NCI-H748 treated with DMSO at 0.1 percent for 48 hours (cell line): Measurements from ENCODE around the gene KBTBD13.
"Not testable (repeated sequence)": the region's sequence is repeated elsewhere in the genome, so short reads cannot be mapped to it uniquely, and the experiment has no call there.

Source experiments
- DNase-seq: peaks from one replicate; lab custom pipeline; 2025; lab: John Stamatoyannopoulos, UW

The KBTBD13 gene

DNA sequence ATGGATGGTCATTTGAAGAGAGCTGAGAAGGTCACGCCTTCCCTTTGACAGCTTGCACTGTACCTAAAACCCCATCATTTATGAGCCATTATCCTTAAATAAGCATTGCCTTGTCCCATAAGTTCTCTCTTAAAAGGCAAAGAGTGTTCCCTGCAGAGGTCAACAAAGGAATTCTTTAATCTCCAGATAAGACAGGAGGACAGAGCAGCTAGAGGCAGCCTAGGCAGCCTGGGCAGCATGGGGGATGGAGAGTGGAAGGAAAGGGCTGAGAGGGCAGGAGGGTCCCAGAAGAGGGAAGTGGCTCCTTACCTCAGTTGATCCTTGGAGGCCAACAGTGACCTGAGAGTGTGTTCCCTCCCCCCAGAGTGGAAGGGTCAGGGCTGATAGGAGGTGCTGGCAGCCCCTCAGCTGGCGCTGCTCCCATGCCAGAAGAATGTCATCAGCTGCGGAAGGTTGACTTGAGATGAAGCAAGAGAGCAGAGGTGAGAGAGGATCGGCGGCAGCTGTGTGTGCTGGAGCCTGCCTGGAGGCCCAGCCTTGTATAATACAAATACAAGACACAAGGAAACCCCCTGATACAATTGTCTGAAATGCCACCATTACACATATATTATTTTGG lies 12.8 kb downstream of the KBTBD13 start:
- DNase-seq, result no peak

DNA sequence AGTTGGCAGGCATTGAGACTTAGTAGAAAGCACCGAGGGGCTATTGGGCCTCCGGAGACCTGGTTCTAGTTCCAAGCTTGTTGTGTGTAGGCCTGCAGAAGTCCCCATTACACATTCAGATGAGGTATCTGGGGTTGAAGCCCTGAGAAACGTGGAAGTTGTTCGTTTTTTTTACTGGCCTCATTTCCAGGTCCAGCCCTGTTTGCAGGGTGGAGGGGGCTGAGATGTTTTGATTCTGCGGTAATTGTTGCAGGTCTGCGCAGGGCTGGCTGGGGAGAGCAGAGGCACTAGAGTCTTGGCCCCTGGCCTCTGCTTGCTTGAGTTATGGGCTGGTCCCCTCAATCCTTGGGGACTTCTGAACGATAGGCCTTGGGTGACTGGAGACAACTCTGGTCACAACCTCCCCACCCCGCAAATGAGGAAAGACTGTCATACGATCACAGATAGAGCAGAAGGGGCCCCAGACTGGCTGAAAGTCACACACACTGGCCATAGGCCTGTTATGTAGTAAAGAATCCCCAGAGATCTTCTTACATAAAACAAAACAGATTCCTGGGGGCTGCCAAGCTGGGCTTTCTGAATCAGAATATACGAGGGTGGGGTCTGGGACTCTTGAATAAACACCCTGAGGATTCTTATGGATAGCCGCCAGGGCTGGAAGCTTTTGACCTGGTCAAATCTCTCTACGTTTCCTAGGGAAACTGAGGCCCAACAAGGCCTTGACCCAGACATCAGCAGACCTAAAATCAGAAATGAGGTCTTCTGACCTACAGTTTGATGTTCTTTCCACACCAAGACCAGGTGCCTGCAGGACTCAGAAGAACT lies 15.6 kb downstream of the KBTBD13 start:
- DNase-seq, result no peak

DNA sequence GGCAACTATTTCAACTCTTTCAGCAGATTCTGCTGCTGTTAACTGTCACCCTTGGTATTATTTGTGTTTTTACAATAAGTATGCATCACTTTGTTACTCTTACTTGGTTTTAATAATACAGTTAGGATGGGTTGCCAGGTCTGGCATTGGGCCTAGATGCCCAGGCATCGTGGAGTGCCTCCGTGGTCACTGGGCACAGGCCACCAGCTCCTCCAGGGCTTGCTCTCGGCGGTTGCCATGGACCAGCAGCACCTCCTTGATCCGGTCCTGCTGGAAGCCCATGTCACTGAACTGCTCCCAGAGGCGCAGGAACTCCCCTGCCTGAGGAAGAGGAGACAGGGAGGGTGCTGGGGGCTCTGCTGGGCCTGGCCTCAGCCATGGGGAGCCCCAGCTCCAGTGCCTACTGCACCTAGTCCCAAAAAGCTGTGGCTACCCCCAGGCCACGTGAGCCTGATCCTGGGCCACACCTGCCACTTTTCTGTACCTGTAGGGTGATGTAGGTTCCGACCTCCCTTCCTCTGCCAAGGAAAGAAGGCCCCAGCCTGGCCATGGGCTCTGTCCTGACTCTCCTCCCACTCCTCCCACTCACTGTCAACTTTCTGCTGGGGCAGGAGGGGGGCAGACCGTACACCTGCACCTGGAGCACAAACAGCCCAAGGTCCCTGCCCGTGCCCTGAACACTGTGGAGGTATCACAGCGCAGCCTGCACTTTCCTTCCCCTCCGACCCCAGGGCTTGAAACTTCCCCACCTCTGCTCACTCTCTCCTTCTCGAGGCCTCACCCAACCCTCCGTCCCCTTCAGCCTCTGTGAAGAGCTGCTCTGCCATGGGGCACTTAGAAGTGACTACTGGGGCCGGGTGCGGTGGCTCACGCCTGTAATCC lies 16.6 kb downstream of the KBTBD13 start:
- no peak for DNase-seq

DNA sequence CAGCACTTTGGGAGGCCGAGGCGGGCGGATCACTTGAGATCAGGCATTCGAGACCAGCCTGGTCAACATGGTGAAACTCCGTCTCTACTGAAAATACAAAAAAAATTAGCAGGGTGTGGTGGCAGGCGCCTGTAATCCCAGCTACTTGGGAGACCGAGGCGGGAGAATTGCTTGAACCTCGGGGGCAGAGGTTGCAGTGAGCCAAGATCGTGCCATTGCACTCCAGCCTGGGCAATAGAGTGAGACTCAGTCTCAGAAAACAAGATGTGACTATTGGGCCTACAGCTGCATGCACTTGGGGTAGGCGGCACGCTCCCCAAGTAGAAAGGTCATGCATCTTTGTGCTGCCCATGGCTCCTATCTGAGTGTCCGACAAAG lies 17.2 kb downstream of the KBTBD13 start:
- not testable (repeated sequence) for DNase-seq

DNA sequence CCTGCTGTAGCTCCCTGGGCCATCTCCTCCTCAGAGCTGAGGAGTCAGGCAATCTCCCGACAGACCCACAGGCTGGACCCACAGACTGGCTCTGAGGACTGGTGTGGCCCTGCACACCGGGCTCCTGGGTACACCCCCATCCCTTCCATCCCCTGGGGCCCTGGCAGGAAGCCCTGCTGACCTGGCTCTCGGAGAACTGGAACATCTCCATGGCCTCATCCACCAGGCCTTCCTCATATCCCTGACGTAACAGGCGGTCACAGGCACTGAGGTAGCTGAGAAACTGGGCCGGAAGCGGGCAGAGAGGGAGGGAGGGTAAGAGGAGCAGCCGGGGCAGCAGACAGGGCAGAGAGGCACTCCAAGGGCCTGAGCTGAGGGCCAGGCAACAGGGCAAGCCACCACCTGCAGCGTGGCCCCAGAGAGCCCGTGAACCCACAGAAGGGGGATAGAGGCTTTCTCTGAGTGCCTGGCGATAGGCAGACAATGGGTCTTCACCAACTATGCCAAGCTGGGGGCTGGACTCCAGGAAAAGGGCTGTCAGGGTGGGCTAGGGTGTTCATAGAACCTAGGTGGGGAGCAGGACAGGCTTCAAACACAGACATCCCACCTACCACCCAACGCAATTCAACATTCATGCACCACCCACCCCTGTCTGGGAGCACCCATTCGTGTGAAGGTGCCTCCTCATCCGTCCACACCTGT lies 17.9 kb downstream of the KBTBD13 start:
- no peak for DNase-seq

DNA sequence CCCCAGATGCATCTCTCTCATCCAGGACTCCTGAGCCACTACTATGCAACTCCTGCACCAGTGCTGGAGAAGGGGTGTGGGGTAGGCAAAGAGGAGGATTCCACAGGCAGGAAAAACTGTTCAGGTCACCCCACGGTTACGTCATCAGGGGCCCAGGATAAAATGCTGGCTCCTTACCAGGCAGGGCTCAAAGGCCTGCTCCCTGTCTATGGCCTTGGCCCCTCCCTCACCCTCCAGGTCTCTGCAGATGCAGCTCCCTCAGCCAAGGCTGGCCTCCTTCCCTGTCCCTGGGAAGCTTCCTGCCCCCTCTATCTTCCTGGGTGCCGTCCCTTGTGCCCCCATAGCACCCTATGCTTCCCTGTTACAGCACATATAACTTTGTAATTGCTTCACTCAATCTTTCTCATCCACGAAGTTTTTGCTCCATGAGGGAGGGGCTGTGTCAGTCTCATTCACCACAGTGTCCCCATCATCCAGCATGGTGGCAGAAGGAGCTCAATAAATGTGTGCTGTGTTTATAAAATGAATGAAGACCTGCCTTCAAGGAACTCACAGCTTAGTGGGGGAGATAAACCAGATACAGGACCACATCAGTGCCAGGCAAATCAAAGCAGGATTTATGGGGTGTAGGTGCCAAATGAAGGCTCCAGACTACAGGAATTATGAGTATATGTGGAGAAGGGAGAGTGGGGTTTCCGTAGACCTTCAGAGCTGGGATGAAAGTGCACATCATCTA lies 18.6 kb downstream of the KBTBD13 start:
- no peak for DNase-seq

DNA sequence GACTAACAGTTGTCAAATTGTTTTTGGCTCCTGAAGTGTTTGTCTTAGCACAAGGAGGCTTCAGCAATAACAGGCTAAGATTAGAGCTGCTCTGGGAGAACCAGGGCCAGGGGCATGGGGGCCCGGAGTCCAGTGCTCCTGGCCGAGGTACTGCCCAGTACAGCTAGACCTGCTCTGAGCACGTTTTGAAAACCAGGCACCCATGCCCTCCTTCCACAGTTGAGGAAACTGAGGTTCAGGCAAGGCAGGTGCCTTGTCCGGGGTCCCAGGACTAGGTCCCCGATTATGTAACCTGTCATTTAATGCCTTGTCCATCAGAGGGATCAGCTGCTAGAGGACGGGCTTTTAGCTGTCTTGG lies 19.2 kb downstream of the KBTBD13 start:
- DNase-seq, result no peak

DNA sequence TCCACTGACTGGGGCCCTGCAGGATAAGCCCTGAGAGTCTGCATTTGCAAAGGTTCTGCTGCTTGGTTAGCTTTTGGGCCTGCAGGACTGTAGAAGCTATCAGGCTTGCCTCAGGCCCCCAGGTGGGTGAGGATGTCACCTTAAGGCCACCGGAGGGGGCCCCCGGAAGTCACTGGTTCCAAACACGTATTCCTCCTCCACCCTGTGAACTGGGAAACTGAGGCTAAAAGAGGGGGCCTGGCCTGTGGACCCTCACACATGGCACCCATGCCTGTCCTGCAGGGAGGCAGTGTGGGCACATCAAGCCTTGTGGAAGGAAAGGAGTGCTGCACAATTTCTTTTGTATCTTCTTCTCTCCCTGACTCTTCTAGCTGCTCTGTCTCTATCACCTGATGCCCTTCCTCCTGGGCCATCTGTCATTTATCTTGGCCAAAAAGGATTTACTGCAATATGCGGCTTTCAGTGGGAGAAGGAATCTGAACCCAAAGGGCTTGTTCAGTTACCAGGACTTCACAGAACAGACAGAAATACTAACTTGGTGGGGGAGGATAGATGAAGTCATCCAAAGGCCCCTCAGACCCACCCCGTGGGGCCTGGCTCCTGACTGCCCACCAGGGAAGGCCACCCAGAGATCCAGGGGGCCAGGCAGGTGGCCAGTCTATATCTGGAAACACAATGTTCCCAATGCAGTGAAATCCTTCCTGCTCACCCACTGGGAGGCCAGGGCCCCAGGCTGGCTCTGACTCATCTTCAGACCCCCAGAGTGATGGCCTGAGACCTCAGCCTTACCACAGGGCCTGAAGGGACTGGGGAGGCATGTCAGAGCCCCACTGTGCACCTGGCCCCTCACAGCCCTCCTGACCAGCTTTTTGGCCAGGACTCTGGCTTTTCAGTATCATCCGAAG lies 20.2 kb downstream of the KBTBD13 start:
- DNase-seq, result no peak

DNA sequence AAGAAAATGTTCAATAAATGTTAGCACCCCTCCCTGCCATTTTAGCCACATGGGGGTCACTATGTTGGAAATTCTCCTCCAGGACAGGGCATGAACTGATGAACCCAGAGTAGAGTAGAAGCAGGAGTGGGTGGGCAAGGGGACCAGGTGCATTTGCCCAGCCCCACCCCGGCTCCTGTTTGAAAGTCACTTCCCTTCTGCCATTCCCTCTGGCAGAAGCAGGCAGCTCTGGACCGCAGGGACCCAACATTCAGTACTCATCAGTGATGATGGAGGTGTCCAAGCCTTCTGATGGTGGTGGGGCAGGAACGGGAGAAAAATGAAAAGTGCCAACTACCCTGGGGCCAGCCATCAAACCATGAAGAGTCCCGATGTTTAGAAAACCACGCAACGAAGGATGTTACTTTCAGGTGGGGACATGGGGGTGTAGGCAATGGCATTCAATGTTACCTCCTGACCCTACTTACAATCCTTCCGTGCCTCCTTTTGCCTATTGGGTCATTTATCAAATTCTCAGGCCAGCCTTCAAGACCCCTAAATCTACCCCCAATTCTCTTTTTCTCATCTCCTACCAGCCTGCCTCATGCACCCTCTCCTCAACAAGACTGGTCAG lies 21.2 kb downstream of the KBTBD13 start:
- DNase-seq, result no peak

DNA sequence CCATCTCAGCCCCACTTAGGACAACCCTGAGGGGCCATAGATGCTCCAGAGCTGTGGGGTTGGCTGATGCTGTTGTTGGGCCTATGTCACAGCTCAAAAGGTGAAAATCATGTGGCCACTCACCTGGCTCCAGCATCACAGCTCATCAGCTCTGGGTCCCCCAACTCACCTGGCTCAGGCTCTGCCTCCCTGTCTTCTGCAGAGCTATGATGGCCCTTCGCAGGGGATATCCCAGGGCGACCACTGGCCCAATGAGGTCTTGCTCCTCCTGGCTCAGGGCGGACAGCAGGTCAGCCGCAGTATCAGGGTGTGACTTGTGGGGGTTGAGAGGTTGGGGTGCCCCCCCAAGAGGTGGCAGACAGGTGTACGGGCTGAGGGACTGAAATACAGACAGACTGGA lies 22.8 kb downstream of the KBTBD13 start:
- no peak for DNase-seq

DNA sequence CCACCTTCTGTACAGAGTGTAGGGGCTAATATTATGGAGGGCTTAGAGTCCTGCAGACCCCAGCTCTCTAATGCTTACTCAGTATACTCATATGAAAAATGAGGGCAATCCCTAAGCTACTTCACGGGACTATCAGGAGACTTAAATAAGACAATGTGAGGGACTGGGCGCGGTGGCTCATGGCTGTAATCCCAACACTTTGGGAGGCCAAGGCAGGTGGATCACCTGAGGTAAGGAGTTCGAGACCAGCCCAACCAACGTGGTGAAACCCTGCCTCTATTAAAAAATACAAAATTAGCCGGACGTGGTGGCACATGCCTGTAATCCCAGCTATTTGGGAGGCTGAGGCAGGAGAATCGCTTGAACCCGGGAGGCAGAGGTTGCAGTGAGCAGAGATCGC lies 23.3 kb downstream of the KBTBD13 start:
- DNase-seq, result not testable (repeated sequence)

DNA sequence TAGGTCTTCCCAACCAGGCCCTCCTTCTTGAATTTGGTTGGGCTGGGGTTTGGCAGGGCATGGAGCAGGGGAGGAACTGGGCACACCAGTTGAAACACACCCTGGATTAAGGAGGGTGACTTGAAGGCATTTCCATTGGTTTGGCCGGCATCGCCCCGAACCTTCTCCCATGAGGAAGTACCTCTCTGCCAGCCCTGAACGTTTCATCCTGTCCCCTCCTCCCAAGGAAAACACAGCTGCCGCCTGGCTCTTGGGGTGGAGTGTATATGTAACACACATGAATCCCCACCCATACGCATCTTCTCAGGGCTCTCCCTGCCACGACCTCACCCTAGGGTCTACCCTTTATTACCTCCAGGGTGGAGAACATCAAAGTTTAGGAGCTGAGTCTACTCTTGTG lies 23.9 kb downstream of the KBTBD13 start:
- DNase-seq, result no peak

DNA sequence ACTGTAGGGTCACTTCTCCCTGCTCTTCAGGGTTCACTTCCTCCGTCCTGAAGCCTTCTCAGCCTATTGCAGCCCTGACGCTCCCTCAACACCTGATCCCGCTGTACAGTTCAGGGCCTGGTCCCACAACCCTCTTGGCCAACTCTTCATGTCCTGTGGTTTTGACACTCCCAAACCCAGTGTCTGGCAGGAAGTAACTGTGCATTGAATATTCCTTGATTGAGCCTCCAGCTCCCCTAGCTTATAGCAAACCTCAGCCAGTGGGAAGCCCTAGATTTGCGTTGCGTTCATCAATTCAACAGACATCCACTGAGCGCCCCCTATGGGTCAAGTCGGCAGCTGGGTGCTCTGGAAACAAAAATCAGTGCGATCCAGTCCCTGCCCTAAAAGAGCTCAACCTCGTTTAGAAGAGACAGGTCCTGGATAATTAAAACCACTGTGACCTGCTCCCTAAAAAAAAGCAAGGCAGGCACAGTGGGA lies 24.9 kb downstream of the KBTBD13 start:
- no peak for DNase-seq

DNA sequence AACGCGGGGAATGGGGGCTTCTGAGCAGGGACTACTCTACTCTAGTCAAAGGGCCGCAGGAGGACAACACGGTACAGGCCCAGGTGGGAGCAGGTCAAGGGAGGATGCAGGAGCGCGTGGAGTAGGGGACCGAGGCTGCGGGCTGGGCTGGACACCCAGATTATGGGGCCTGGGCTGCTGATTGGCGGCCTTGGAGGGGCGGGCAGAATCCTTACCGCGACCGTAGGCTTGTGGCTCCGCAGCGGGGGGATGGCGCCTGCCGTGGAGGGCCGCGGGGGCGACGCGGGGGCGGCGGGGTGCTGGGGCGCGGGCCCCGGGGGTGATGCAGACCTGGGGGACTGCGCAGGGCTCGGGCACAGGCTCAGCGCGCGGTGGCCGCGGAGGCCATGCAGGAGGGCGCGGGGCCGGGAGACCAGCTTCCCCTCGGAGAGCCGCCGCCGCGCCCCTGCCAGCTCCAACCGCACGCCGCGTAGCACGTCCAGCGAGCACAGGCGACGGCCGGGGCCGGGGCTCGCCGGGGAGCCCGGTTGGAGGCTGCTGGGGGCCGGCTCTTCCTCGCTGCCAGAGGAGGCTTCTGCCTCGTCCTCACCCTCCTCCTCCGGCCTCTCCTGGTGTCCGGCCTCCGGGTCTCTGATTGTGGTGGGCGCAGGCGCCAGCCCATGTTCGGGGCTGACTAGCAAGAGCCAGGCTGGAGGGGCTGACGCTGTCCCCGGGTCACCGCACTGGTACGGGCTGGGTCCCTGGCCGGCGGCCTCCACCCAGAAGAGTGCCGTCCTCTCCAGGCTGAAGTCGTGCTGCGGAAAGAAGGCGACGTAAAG lies 25.6 kb downstream of the KBTBD13 start:
- no peak for DNase-seq

DNA sequence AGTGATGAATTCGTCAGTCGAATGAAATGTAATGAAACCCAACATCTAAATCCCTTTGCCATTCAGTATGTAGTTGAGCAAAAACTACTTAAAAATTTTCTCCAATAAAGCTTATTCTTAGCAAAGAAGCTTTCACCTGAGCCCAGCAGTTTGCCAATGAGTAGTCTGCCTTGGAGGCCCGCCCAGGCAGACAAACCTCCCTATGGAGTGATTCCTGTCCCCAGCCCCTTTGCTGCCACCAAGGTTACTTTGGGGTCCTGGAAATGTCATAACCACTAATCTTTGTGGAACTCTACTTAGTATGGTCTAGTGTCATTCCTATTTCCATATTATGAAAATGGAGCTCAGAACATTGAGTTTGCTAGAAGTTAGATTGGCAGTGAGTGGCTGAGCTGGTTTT lies 26.4 kb downstream of the KBTBD13 start:
- DNase-seq, result no peak

DNA sequence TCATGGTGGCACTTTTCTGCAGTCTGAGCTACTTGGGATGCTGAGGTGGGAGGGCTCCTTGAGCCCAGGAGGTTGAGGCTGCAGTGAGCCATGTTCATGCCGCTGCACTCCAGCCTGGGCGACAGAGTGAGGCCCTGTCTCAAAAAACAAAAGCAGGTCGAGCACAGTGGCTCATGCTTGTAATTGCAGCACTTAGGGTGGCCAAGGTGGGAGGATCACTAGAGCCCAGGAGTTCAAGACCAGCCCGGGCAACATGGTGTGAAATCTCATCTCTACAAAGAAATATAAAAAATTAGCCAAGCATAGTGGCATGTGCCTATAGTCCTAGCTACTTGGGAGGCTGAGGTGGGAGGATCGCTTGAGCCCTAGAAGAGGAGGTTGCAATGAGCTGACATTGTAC lies 28.5 kb downstream of the KBTBD13 start:
- no peak for DNase-seq

DNA sequence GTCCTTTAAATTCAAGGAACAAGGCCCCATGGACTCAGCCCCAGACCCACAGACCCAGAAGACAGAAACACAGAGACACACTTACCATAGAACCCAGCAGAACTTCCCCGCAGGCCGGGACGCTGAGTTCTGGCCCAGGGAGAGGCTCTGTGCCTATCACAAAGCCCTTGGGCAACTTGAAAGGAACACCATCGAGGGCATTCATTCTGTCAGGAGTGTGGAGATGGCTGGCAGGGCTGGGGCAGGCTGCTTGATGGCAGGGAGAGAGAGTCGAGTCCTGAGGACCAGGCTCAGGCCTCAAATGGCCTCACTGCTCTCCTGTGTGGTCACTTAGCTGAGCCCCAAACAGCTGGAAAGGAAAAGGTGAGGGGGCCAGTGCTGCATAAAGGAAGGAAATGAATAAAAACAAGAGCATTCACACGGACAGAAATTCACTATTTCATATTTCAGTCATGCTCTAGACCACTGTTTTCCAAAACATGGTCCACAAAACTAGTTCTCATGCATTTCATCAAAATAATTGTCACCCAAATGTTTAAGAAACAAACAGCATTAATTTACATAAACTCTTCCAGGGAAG lies 29.6 kb downstream of the KBTBD13 start:
- DNase-seq, result no peak

DNA sequence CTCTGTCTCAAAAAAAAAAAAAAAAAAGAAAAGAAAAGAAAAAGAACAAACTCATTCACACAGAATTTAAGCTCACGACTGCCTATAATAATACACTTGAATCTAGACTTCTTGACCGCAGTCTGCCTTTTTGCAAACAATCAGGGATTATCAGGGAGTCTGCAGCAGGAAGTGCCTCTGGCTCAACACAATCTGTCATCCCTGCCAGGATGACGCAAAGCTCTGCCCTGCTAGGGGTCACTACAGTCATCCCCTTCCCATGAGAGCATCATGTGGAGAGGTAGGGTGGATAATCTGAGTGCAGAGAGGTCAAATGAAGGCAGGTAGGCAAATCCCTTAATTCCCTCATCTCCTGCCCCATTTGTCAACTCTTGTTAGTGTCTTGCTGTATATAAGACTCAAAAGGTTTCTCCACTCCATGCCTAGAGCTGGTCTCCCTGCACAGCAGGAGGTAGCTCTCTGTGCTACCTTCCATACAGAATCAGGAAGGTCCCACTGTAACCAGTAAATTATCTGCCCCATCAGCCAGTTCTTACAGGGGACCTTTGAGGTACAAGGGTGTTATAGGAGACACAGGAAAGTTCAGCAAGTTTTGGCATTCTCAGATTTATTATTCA lies 34.2 kb downstream of the KBTBD13 start:
- no peak for DNase-seq
